GM10847 (cell line): ENCODE measurements around the gene SPATA9.

Experiments
- POLR2A ChIP-seq: IDR thresholded peaks from 2 replicates; pipeline ENCODE4 v1.6.1; 2011; ENCODE audit not compliant: insufficient read length; ENCODE audit errors: extremely low read depth

The SPATA9 gene

DNA sequence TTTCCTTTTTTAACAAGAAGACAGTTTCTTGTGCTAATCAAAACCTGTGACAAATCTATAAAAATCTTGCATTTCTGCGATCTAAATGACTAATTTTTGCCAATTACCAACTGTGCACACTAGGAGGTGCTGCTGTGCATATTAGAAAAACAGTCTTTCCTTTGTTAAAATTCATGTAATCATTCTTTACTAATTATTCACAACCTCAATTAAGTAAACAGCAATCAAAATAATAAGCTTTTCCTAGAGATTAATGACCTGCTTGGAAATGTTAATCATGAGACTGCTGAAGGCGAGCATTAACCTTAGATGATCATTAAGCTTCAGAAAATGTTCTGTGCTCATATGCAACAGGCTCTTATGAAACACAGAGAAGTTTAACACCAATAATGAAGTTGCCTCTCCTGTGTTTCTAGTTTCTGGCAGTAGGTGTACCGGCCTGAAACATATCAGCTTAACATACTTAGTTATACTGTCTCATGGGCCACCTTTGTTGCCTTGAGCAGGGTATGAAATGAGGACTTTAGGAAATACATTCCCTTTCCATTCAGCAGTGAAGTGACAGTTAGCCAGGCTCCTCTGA is 18.5 kb downstream of the SPATA9 start:
- no peak for TF ChIP-seq POLR2A

DNA sequence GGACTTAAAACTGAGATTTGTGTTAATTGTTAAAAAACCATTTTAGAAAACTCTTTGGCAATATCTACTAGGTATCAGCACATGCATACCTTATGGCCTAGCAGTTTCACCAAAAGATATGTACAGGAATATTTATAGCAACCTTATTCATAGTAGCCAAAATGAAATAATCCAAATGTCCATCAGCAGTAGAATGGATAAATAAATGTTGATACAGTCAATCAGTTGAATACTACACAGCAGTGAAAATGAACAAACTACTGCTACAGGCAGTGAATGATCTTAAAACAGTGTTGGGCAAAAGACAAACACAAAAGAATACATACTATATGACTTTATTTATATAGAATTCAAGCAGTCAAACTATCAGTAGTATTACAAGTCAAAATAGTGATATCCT is 19.8 kb downstream of the SPATA9 start:
- TF ChIP-seq POLR2A: no peak

DNA sequence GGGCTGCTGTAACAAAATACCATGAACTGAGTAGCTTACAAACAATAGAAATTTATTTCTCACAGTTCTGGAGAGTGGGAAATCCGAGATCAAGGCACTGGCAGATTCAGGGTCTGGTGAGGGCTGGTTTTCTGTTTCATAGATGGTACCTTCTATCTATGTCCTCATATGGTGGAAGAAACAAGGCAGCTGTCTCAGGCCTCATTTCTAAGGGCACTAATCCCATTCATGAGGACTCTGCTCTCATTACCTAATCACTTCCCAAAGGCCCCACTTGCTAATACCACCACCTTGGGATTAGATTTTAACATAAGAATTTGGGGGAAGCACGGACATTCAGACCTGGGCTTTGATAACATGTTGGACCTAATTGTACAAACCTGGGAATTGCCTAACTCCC is 22.7 kb downstream of the SPATA9 start:
- no peak for TF ChIP-seq POLR2A

DNA sequence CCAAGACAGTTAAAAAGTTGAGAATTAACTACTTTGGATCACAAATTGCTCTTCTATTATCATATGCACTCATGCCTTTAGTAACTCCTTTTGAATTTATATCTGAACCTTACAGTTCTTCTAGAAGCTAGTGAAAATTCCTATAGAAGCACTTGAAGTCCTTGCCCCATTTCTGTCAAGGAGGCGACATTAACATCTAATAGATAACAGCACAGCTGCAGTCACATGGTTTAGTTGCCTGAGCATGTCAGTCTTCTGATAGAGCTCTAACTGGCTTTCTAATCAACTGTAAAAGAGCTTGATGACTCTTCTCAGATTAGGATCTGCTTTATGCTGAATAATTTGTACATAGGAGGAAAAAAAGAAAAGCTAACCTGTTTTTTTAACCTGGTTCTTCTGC is 27.2 kb downstream of the SPATA9 start:
- no peak for TF ChIP-seq POLR2A

DNA sequence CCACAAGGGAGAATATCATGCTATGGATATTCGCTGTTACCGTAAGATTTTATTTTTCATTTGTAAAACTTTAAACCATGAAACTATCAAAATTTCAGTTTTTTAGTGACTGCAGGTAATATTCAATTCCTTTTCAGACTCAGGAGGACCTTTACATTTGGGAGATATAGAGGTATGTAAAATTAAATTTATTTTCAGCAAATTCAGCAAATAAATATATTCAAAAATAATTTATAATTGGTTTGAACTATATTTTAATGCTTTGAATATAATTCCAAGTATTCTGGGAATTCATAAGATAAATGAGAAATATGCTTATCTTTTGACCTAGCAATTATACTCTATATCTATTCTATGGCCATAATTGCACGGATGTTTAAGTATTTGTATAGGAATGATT is 28.6 kb downstream of the SPATA9 start:
- TF ChIP-seq POLR2A: no peak

DNA sequence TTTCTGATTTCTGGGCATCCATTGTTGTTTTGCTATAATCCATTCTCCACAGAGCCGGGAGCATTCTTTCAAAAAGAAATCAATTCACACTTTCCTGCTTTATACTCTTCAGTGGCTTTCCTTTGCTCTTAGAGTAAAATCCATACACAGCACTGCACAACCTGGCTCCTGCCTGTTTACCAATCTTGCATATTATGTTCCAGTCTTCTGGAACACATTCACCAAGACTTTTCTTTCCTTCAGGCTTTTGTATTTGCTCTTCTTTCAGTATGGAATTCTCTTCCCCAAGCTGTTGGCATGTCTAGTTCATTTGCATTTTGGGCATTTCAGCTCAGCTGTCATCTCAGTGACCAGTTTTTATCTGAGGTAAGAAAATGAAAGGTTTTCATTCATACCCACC is 29.9 kb downstream of the SPATA9 start:
- TF ChIP-seq POLR2A: no peak

DNA sequence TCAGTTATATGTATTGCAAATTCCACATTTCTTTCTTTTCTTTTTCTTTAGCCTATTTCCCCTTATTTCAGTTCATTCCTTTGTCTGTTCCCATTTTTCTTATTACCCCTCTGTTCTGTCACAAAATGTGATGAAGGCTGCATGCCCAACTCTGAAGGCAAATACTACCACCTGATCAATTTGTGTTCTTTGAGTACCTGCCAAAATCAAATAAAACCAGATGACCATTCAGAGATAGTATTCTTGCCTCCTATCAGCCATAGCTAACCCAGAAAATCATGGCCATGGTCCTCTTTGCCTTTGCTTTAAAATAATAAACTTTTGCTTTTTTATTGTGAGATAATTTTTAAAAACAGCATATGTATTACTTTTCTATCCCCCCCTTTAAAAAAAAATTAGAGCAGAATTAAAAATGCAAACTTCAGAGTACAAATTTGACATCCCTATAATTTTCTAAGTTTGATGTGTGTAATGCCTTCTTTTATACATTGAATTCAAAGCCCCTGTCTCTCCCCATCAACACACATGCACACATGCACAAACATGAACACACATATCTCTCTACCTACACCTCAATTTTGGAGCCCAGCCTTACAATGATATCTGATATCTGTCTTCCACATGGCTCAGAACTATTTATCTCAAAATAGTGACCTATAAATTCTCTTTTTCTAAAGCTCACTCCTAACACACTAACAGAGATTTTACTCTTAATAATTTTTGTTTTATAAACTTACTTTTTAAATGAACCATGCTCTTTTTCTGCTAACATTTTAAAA is 32.8 kb downstream of the SPATA9 start:
- no peak for TF ChIP-seq POLR2A

DNA sequence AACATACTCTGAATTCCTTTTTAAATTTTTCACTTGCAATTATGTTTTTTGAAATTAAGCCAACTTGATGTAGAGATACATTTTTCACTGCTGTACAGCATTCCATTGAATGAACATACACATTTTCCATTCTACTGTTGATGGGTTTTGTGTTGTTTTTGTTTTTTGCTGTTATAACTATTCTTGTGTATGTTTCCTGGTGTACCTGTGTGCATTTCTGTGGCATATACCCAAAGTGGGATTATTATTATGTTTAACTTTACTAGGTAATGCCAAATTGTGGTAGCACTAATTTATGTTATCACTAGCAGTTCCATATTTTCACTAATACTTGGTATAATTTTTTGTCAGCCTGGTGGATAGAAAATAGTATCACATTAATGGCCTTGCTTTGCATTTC is 33.5 kb downstream of the SPATA9 start:
- no peak for TF ChIP-seq POLR2A

DNA sequence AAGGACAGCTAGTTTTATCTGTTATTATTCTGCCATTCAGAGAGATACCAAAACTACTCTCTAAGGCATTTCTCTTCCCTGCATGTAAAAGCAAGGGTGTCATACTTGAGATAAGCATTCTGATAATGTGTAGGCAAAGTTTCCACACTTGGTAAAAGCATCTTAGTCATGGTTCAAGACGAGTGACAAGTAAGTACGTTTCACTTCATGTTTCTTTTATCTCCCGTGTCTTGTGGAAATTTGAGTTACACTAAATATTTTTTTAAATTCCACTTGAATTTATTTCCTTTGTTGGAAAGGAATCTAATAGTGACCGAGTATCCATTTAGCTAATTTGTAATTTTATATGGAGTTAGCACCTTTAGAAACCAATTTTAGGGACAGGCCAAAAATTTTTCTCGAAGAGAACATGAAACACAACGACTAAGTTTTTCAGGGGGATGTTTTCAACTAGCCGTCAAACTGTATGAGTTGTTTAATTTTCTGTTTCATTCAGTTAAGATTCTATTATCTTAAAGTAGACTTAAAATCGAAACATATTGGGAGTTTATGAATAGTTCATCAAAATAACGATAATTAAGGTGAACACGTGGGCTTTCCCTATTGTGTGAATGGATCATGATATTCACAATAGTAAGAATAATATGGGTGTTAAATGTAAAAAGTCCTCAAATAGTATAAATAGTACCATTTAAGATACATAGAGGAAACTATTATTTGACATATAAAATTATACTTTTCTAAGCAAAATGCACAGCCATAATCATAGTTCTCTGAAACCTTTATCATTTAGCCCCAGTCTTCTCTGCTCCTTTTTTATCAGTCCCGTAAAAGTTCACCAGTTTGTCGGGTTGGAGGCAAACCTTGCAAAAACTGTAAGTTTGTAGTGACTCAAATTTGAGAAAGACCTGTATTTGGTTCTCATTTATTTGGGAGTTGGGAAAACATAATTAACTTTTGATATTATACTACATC is 34.6 kb downstream of the SPATA9 start:
- TF ChIP-seq POLR2A: no peak

DNA sequence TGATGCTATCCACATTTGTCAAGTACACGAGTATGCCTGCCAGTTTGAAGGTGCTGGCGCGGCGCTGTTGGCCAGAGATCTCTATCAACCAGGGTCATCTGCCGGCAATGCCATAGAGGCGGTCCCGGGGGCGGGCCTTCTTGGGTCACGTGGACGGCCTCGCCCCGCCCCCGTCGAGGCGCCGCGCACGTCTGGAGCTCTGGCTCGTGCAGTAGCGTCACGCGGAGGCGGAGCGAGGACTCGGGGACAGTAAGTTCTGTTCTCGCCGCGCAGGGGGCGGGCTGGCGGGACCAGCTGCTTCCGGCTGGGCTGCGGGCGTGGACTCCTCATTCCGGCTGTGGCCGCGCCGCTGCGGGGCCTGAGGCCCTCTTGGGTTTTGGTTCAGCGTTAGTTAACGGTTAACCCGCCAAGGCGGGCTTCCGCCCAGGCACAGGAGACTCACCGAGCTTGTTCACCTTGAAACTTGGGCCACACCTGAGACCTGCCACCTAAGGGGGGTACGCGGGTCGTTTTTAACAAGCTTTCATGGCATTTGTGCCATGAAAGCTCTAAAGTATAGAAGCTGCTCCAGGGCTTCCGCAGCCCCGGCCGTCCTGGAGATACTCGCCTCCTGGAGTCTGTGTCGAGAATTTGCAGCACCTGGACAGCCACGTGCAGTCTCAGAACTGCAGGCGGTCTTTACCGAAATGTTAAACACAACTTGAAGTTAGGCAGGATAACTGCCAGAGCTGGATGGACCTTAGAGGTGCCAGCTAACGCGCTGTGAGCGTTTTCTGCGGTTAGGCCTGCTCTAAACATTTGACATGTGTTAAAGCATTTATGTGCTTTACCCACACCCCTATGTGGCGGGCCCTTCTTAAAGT is 36.0 kb downstream of the SPATA9 start, which contains the start of gene RFESD:
Gene RFESD, plus strand, starts transcription at position 209 of the 863 bp plus-strand sequence. CDS start 5,495 bp downstream, outside the sequence.
- TF ChIP-seq POLR2A: peak; percentile 74

DNA sequence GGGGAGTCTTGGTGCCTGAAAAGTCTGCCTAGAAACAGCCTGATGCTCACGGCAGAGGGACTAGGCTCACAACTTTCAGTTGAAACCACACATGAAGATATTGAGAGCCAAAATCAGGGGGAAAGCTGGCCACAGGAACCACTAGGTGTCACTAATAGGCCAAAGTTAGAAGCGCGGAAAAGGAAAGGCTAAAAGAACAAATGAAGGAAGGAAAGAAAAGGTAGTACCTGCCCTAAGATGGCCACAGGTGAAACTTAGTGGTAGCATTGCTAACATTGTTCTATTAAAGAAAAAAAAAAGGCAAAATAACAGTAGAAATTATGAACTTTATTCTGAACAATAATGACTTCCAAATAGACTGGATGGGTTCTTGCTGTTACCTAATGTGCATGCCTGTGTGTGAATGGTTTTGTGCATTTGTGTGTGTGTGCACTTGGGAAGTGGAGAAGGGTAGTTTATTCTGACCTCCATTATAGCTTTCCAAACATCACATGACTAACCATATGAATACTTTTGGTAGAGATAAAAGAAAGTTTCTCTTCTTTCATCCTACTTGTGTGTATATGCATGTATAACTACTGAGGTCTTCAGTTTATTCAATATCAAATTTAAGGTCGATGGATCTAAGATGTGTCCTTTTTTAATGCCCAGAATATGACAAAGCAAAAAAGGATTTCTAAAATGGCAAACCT is 38.3 kb downstream of the SPATA9 start:
- no peak for TF ChIP-seq POLR2A

DNA sequence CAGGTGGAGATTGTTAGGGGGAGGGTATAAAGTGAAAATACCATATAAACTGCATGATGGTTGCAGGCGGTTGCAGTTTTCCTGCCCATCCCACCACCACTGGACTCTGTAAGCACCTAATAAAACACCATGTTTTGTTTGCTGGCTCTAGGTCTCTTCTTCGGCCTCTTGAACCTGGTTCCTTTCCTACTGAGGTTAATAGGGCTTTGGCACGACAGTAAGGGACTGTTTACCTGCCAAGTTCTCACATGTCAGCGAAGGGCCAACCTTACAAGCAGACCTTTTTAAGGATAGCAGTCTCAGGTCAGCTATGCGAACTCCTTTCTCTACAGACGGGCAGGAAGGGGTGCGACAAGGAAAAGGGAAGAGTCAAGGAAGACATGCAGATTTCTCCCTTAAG is 39.6 kb downstream of the SPATA9 start:
- no peak for TF ChIP-seq POLR2A

DNA sequence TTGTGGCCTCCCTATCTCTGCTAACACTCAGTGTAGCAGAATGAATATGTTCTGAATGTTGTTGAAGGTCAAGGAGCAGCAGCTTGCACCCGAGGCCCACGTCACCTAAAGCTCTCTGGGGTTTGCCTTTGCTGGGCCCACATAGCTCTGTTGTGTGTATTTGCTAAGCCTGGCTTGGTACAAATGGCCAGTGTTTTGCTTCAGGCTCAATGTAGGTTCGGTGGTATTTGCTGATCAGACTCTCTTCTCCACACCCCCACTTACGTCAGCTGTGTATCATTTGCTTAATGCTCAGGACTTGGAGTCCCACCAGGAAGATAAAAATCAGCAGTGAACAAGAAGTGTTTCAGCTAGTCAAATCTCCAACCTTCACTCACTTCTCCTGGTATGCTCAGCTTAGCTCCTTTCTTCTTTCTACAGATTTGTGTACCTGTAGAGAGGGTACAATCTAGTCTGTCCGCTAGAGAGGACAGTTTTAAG is 41.0 kb downstream of the SPATA9 start:
- no peak for TF ChIP-seq POLR2A

DNA sequence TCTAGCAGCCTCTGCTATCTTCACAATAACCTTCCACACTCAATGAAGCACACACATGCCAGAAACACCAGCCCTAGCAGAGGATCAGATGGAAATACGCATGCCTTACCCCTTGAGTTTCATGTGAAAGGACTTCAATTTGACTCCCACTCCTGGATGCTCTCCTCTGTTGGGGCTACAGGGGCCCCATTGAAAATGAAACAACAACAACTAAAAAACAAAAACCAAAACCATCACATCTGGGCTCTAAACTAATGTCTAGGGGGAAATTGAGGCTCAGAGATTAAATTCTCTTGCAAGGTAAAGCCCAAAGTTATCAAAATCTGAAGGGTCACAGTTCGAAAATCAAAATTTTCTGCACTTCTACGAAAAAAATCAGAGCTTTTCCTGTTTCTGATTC is 44.2 kb downstream of the SPATA9 start:
- TF ChIP-seq POLR2A: no peak

DNA sequence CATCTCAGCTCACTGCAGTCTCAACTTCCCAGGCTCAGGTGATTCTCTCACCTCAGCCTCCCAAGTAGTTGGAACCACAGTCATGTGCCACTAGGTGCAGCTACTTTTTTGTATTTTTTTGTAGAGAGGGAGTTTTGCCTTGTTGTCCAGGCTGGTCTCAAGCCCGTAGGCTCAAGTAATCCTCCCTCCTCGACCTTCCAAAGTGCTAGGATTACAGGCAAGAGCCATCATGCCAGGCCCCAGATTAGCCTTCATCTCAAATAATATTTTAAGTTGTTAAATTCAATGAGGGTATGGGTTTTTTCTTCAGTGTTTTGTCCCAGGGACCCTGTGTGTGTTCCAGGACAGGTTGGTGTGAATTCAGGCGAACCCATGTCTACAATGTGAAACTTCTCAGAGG is 48.7 kb downstream of the SPATA9 start:
- TF ChIP-seq POLR2A: no peak

DNA sequence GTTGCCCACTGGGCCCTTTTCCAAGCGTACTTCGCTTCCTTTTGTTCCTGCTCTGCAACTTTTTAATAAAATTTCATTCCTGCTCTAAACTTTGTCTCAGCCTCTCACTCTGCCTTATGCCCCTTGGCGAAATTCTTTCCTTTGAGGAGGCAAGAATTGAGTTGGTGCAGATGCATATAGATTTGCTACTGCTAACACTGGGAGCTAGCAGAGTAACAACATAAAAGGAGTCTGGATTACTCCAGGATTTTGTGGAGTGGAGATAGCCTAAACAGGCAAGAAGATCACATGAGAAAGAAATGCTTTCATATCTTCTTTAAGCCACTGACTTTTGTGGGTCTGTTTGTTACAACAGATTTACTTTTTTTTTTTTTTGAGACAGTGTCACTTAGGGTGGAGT is 49.1 kb downstream of the SPATA9 start:
- TF ChIP-seq POLR2A: no peak
